Caco-2 (cell line): ENCODE data around the gene AKT3. TPM values are rescaled to one million over a fixed set of nuclear protein-coding genes. Genes with fewer than 3 reads are reported as not detected.

Source experiments
- BruUV-seq: library from RNA; stranded (reverse); fragments of 400-500 nt; replicated peaks from 2 replicates; lab custom pipeline; 2021; lab: Mats Ljungman, UMichigan
- CTCF ChIA-PET: fragments of 300-600 bp; sonication (Branson Sonifier 250); formaldehyde crosslinking; loops from one replicate; lab custom pipeline; 2022; ENCODE audit warnings: antibody characterized with exemption; lab: Charles Lee
- POLR2A ChIA-PET: fragments of 300-600 bp; sonication (Branson Sonifier 250); formaldehyde crosslinking; loops from one replicate; lab custom pipeline; 2022; ENCODE audit warnings: antibody characterized with exemption; lab: Charles Lee
- DNase-seq, 2 experiments: peaks; one replicate each; pipeline versions ENCODE4 v3.0.0 to v3.0.0-alpha.2; 2020 to 2022
- H3K27me3 ChIP-seq: replicated peaks from 2 replicates; pipeline ENCODE4 v1.6.0; 2011; ENCODE audit warnings: low read length; ENCODE audit not compliant: control insufficient read depth, insufficient read depth
- H3K36me3 ChIP-seq: 2 replicates; pipeline ENCODE4 v1.5.1; 2011; ENCODE audit warnings: low read length; ENCODE audit not compliant: control insufficient read depth, insufficient read depth
- H3K4me1 ChIP-seq: fragments of 250-450 bp; sonication (Bioruptor Pico); 2 replicates; pipeline ENCODE4 v1.5.1; 2020; ENCODE audit warnings: mild to moderate bottlenecking
- H3K4me3 ChIP-seq: 2 replicates; pipeline ENCODE4 v1.5.1; 2011; ENCODE audit warnings: low read depth, mild to moderate bottlenecking, control low read depth, low read length
- H3K9me3 ChIP-seq: fragments of 250-450 bp; sonication (Bioruptor Pico); 2 replicates; pipeline ENCODE4 v1.5.1; 2020; ENCODE audit warnings: mild to moderate bottlenecking, moderate library complexity
- H3K27ac Mint-ChIP-seq: one replicate; pipeline ENCODE4 v1.8.0; 2022; ENCODE audit warnings: mixed read lengths; ENCODE audit not compliant: unreplicated experiment
- H3K27me3 Mint-ChIP-seq: one replicate; pipeline ENCODE4 v1.8.0; 2022; ENCODE audit warnings: mixed read lengths; ENCODE audit not compliant: insufficient read depth, unreplicated experiment
- H3K36me3 Mint-ChIP-seq: one replicate; pipeline ENCODE4 v1.8.0; 2022; ENCODE audit warnings: mild to moderate bottlenecking, mixed read lengths; ENCODE audit not compliant: insufficient read depth, unreplicated experiment
- H3K4me1 Mint-ChIP-seq: one replicate; pipeline ENCODE4 v1.8.0; 2022; ENCODE audit warnings: low read depth, mixed read lengths; ENCODE audit not compliant: unreplicated experiment
- H3K4me3 Mint-ChIP-seq: one replicate; pipeline ENCODE4 v1.8.0; 2022; ENCODE audit warnings: mild to moderate bottlenecking, moderate library complexity, mixed read lengths; ENCODE audit not compliant: unreplicated experiment
- H3K9me3 Mint-ChIP-seq: one replicate; pipeline ENCODE4 v1.8.0; 2022; ENCODE audit warnings: mixed read lengths; ENCODE audit not compliant: unreplicated experiment
- CTCF ChIP-seq, 2 experiments: fragments of 200-600 bp in 1 of 2; IDR thresholded peaks; 1 replicate in 1 of 2; 2 replicates in 1 of 2; pipeline versions ENCODE4 v1.5.1 to v1.8.0; 2011 to 2022; ENCODE audit warnings: antibody characterized with exemption in 1 of 2, control low read depth in 1 of 2, inconsistent platforms in 1 of 2, low read depth in 1 of 2, low read length in 1 of 2, mild to moderate bottlenecking in 1 of 2, moderate library complexity in 1 of 2; ENCODE audit not compliant: insufficient read depth in 1 of 2, severe bottlenecking in 1 of 2, unreplicated experiment in 1 of 2
- intact Hi-C: fragments of 100-400 bp; cut with micrococcal nuclease; formaldehyde crosslinking; loops from one replicate; pipeline ENCODE4 v1.10.0; 2022; ENCODE audit not compliant: unreplicated experiment
- total RNA-seq: library from RNA; stranded (reverse); gene quantifications from 2 replicates; pipeline ENCODE4 v1.2.3, GENCODE V29; 2022

AKT3 gene
- total RNA-seq, 1 experiment from 2014 or later, result 3.7 TPM

GRCh38 chr1:243598433-243598832, 251.6 kb downstream of the AKT3 start:
- BruUV-seq, result no TSS peak
- intact Hi-C loops, result no loop called here

GRCh38 chr1:243597383-243597782, 252.7 kb downstream of the AKT3 start:
- Histone ChIP-seq H3K9me3 (peaks cover 5% of the 10 kb centered on the region), H3K27me3 (no peaks in the 10 kb centered on the region), H3K36me3 (no peaks in the 10 kb centered on the region), H3K4me3 (no peak overlapping the region), H3K4me1 (no peaks in the 10 kb centered on the region)
- no peaks in the 10 kb centered on the region for H3K4me1 Mint-ChIP-seq
- H3K36me3 Mint-ChIP-seq, result no peaks in the 10 kb centered on the region
- ChIA-PET POLR2A (no interaction called here), CTCF (no interaction called here)
- no peak overlapping the region for H3K27ac Mint-ChIP-seq
- TF ChIP-seq CTCF (IDR thresholded peaks at IDR 0.05; ENCODE audit: insufficient read depth in 1 of 2, low read depth in 1 of 2, low read length in 1 of 2, severe bottlenecking in 1 of 2, unreplicated experiment in 1 of 2), result no peak
- DNase-seq, result no peak
- H3K9me3 Mint-ChIP-seq, result no peaks in the 10 kb centered on the region
- no TSS peak for BruUV-seq
- intact Hi-C loops, result no loop called here
- no peaks in the 10 kb centered on the region for H3K27me3 Mint-ChIP-seq
- H3K4me3 Mint-ChIP-seq, result no peak overlapping the region

More at GRCh38 chr1:243598433-243598832, 251.6 kb downstream of the AKT3 start:
- Mint-ChIP-seq H3K27me3 (peaks cover under 1% of the 10 kb centered on the region), H3K4me1 (no peaks in the 10 kb centered on the region), H3K27ac (no peak overlapping the region), H3K4me3 (no peak overlapping the region), H3K9me3 (no peaks in the 10 kb centered on the region), H3K36me3 (no peaks in the 10 kb centered on the region)
- CTCF ChIA-PET, result no interaction called here
- POLR2A ChIA-PET, result no interaction called here
- Histone ChIP-seq H3K36me3 (no peaks in the 10 kb centered on the region), H3K27me3 (no peaks in the 10 kb centered on the region), H3K4me3 (no peak overlapping the region), H3K4me1 (no peaks in the 10 kb centered on the region), H3K9me3 (peaks cover 5% of the 10 kb centered on the region)
- TF ChIP-seq CTCF (IDR thresholded peaks at IDR 0.05; ENCODE audit: insufficient read depth in 1 of 2, low read depth in 1 of 2, low read length in 1 of 2, severe bottlenecking in 1 of 2, unreplicated experiment in 1 of 2), result no peak
- DNase-seq, result no peak

GRCh38 chr1:243596431-243597062, 253.5 kb downstream of the AKT3 start:
- Mint-ChIP-seq H3K36me3 (no peaks in the 10 kb centered on the region), H3K4me3 (no peak overlapping the region), H3K27ac (no peak overlapping the region), H3K27me3 (no peaks in the 10 kb centered on the region), H3K9me3 (no peaks in the 10 kb centered on the region), H3K4me1 (no peaks in the 10 kb centered on the region)
- TF ChIP-seq CTCF (IDR thresholded peaks at IDR 0.05; ENCODE audit: insufficient read depth in 1 of 2, low read depth in 1 of 2, low read length in 1 of 2, severe bottlenecking in 1 of 2, unreplicated experiment in 1 of 2), result no peak
- BruUV-seq, result no TSS peak
- Histone ChIP-seq H3K4me3 (no peak overlapping the region), H3K36me3 (no peaks in the 10 kb centered on the region), H3K9me3 (peaks cover 3% of the 10 kb centered on the region), H3K27me3 (no peaks in the 10 kb centered on the region), H3K4me1 (no peaks in the 10 kb centered on the region)
- ChIA-PET CTCF (no interaction called here), POLR2A (no interaction called here)
- no peak for DNase-seq
- intact Hi-C loops, result no loop called here
